ENCODE results near the gene GRAP. TPM values are rescaled to one million over a fixed set of nuclear protein-coding genes. Genes with fewer than 3 reads are reported as not detected.

The GRAP gene
- total and polyA plus RNA-seq, 2 experiments from 2014 or later: 0.24 TPM; not detected in 1

GRCh38 chr17:18980682-18981334, 65.9 kb downstream of the GRAP start:
- Histone ChIP-seq H3K27ac (ENCODE audit: low read depth) (no peak overlapping the region), H3K4me1 (ENCODE audit: insufficient read depth) (no peaks in the 10 kb centered on the region)

More at GRCh38 chr17:18980682-18981334, 65.9 kb downstream of the GRAP start:
- no peak overlapping the region for H3K4me3 Mint-ChIP-seq
- Histone ChIP-seq H2AFZ (no peak overlapping the region), H3K4me3 (no peak overlapping the region), H3K27me3 (ENCODE audit: insufficient read depth) (no peaks in the 10 kb centered on the region), H3K79me2 (replicated peaks; ENCODE audit: insufficient read depth) (0 out of 2 replicates have a peak, but pooled peaks cover 3% of the 10 kb centered on the region), H3F3A (replicated peaks; ENCODE audit: low read depth) (no peaks in the 10 kb centered on the region), H3K9me2 (ENCODE audit: insufficient read depth) (no peaks in the 10 kb centered on the region), H4K20me1 (replicated peaks; ENCODE audit: insufficient read depth) (peaks cover 3% of the 10 kb centered on the region; the same call in 1 of the 2 replicates), H3K36me3 (ENCODE audit: insufficient read depth) (peaks cover 2% of the 10 kb centered on the region; the same call in 1 of the 2 replicates), H3K4me2 (no peak overlapping the region)
- TF ChIP-seq REST (IDR thresholded peaks at IDR 0.05; ENCODE audit: unreplicated experiment) (no peak), EZH2phosphoT487 (IDR thresholded peaks at IDR 0.05; ENCODE audit: unreplicated experiment) (no peak), NANOG (IDR thresholded peaks at IDR 0.05; ENCODE audit: borderline replicate concordance) (no peak), JUNB (IDR thresholded peaks at IDR 0.05; ENCODE audit: unreplicated experiment) (no peak), ZNF462 (CRISPR knock-in tag; IDR thresholded peaks at IDR 0.05) (no peak), POLR2AphosphoS5 (IDR thresholded peaks at IDR 0.05; ENCODE audit: low read depth) (no peak), ZNF331 (CRISPR knock-in tag; IDR thresholded peaks at IDR 0.05; ENCODE audit: low read depth) (no peak), EZH2 (IDR thresholded peaks at IDR 0.05; ENCODE audit: low read depth, unreplicated experiment) (no peak), CTCF (conservative IDR thresholded peaks at IDR 0.05; ENCODE audit: low read depth in 2 of 2) (no peak), CREB1 (CRISPR knock-in tag; IDR thresholded peaks at IDR 0.05; ENCODE audit: low read depth) (no peak), ETS1 (IDR thresholded peaks at IDR 0.05) (no peak), ZNF114 (CRISPR knock-in tag; IDR thresholded peaks at IDR 0.05) (no peak), STAT1 (IDR thresholded peaks at IDR 0.05; ENCODE audit: unreplicated experiment) (no peak)
- peak overlapping the region; percentile 70; the same call in 1 of the 2 replicates for H3K27ac Mint-ChIP-seq
- no peaks in the 10 kb centered on the region for H3K9me3 Mint-ChIP-seq
- H3K27me3 Mint-ChIP-seq (ENCODE audit: insufficient read depth, low read depth, poor library complexity): peaks cover 18% of the 10 kb centered on the region
- DNase-seq (ENCODE audit: low spot score) (no peak), ATAC-seq (peak; percentile 10; the same call in 2 of the 3 replicates)
- peaks cover 33% of the 10 kb centered on the region for H3K36me3 Mint-ChIP-seq (ENCODE audit: low read depth)
- H3K4me1 Mint-ChIP-seq: 0 out of 3 replicates have a peak, but pooled peaks cover 2% of the 10 kb centered on the region

All from GM23338 (cell line).